GM12891 (cell line): Measurements from ENCODE around the gene SMIM7. TPM values are rescaled to one million over a fixed set of nuclear protein-coding genes. Genes with fewer than 3 reads are reported as not detected.

Experiments
- DNase-seq: peaks from one replicate; pipeline ENCODE4 v3.0.0; 2011; ENCODE audit warnings: low spot score; ENCODE audit not compliant: insufficient read length
- FAIRE-seq: peaks from 2 replicates; lab custom pipeline; 2011; peaks lifted over from hg19 to GRCh38; lab: Jason Lieb, UNC
- PAX5 ChIP-seq: IDR thresholded peaks from 2 replicates; pipeline ENCODE4 v1.6.1; 2011; ENCODE audit warnings: low read length, moderate library complexity, mild to moderate bottlenecking; ENCODE audit not compliant: insufficient read depth, severe bottlenecking
- POLR2A ChIP-seq: IDR thresholded peaks from 2 replicates; pipeline ENCODE4 v1.6.1; 2011; ENCODE audit warnings: low read depth, low read length, control low read depth
- POLR2AphosphoS5 ChIP-seq: IDR thresholded peaks from 2 replicates; pipeline ENCODE4 v1.6.1; 2011; ENCODE audit warnings: low read depth, low read length, control low read depth
- POU2F2 ChIP-seq: IDR thresholded peaks from 2 replicates; pipeline ENCODE4 v1.6.1; 2011; ENCODE audit warnings: low read depth, mild to moderate bottlenecking, control low read depth, low read length, moderate library complexity
- SPI1 ChIP-seq: IDR thresholded peaks from 2 replicates; pipeline ENCODE4 v1.6.1; 2011; ENCODE audit warnings: low read depth, low read length, control low read depth
- TAF1 ChIP-seq: IDR thresholded peaks from 2 replicates; pipeline ENCODE4 v1.6.1; 2011; ENCODE audit warnings: low read depth, low read length, control low read depth
- polyA plus RNA-seq: library from polyadenylated mRNA; unstranded; fragments of >200 nt; gene quantifications from one replicate; pipeline ENCODE4 v1.2.1, GENCODE V29; 2012; ENCODE audit warnings: low read depth, missing spikeins, inconsistent platforms; ENCODE audit not compliant: missing spikeins

Gene SMIM7
- 39.3 TPM for polyA plus RNA-seq

- FAIRE-seq (peak; percentile 96), DNase-seq (peak; percentile 93)
- TF ChIP-seq PAX5 (no peak), SPI1 (peak; percentile 21; the same call in 1 of the 2 replicates), TAF1 (peak; percentile 81), POU2F2 (peak; percentile 72; the same call in 1 of the 2 replicates), POLR2AphosphoS5 (peak; percentile 91), POLR2A (peak; percentile 92)
Observed at GRCh38 chr19:16659832-16660708, at the start of gene SMIM7. SMIM7 (minus strand) TSS chr19:16660144; CDS start chr19:16660110, 34 bp downstream.

- DNase-seq (no peak), FAIRE-seq (no peak)
- TF ChIP-seq POLR2A, result no peak
Observed at GRCh38 chr19:16703677-16704076, 43.7 kb upstream of the SMIM7 start.

GRCh38 chr19:16702123-16702522, 42.2 kb upstream of the SMIM7 start:
- FAIRE-seq (no peak), DNase-seq (no peak)
- TF ChIP-seq POLR2A, result no peak

GRCh38 chr19:16698914-16699313, 39.0 kb upstream of the SMIM7 start:
- DNase-seq (no peak), FAIRE-seq (no peak)
- TF ChIP-seq POLR2AphosphoS5 (no peak), SPI1 (no peak), POLR2A (no peak), PAX5 (no peak), TAF1 (no peak)

GRCh38 chr19:16688084-16688483, 28.1 kb upstream of the SMIM7 start:
- no peak for FAIRE-seq
- no peak for DNase-seq
- TF ChIP-seq POLR2A (no peak), POLR2AphosphoS5 (no peak), PAX5 (no peak), POU2F2 (no peak), TAF1 (no peak), SPI1 (no peak)

- TF ChIP-seq SPI1 (no peak), POLR2A (no peak), POU2F2 (no peak), PAX5 (no peak), TAF1 (no peak), POLR2AphosphoS5 (no peak)
- DNase-seq (no peak), FAIRE-seq (no peak)
Observed at GRCh38 chr19:16684216-16684615, 24.3 kb upstream of the SMIM7 start.

GRCh38 chr19:16682539-16682938, 22.6 kb upstream of the SMIM7 start:
- FAIRE-seq (no peak), DNase-seq (no peak)
- TF ChIP-seq POLR2A (no peak), SPI1 (no peak), TAF1 (no peak), PAX5 (no peak), POU2F2 (no peak), POLR2AphosphoS5 (no peak)

GRCh38 chr19:16679811-16680210, 19.9 kb upstream of the SMIM7 start:
- no peak for TF ChIP-seq PAX5
- no peak for TF ChIP-seq POLR2A
- no peak for TF ChIP-seq POU2F2
- TF ChIP-seq TAF1, result no peak
- no peak for TF ChIP-seq POLR2AphosphoS5
- no peak for TF ChIP-seq SPI1
- DNase-seq (no peak), FAIRE-seq (no peak)

- FAIRE-seq (no peak), DNase-seq (no peak)
- TF ChIP-seq PAX5 (no peak), SPI1 (no peak), POLR2A (no peak), POU2F2 (no peak), POLR2AphosphoS5 (no peak), TAF1 (no peak)
Observed at GRCh38 chr19:16678498-16678897, 18.6 kb upstream of the SMIM7 start.

- DNase-seq (no peak), FAIRE-seq (no peak)
- TF ChIP-seq POLR2A, result no peak
- TF ChIP-seq TAF1, result no peak
- TF ChIP-seq POU2F2, result no peak
- no peak for TF ChIP-seq SPI1
- no peak for TF ChIP-seq POLR2AphosphoS5
- TF ChIP-seq PAX5, result no peak
Observed at GRCh38 chr19:16677055-16677454, 17.1 kb upstream of the SMIM7 start.
